GOT3 (cell line): Measurements from ENCODE around the gene DGAT2L6.

Experiments
- DNase-seq: peaks from one replicate; lab custom pipeline; 2025; ENCODE audit warnings: mixed read lengths; lab: John Stamatoyannopoulos, UW

The DGAT2L6 gene

GRCh38 chrX:70176938-70177533 lies at the start of gene DGAT2L6:
DGAT2L6 (plus strand) TSS chrX:70177483; CDS start chrX:70177583, 100 bp downstream.
- no peak for DNase-seq

- no peak for DNase-seq
Measured at GRCh38 chrX:70128071-70128470, 49.2 kb upstream of the DGAT2L6 start.

- no peak for DNase-seq
Measured at GRCh38 chrX:70129816-70130215, 47.5 kb upstream of the DGAT2L6 start.

- no peak for DNase-seq
Measured at GRCh38 chrX:70132224-70132623, 45.1 kb upstream of the DGAT2L6 start.

- no peak for DNase-seq
Measured at GRCh38 chrX:70132877-70133302, 44.4 kb upstream of the DGAT2L6 start.

- peak; percentile 21 for DNase-seq
Measured at GRCh38 chrX:70133303-70134115, 43.8 kb upstream of the DGAT2L6 start, which contains the start of gene IGBP1. IGBP1 (plus strand) TSS chrX:70133447; CDS start chrX:70133948, 501 bp downstream.

- no peak for DNase-seq
Measured at GRCh38 chrX:70134116-70134477, 43.2 kb upstream of the DGAT2L6 start.

- no peak for DNase-seq
Measured at GRCh38 chrX:70138622-70139021, 38.7 kb upstream of the DGAT2L6 start.

GRCh38 chrX:70139736-70140135 lies 37.5 kb upstream of the DGAT2L6 start:
- no peak for DNase-seq

- no peak for DNase-seq
Measured at GRCh38 chrX:70141373-70141772, 35.9 kb upstream of the DGAT2L6 start.

GRCh38 chrX:70166601-70167590 lies 10.4 kb upstream of the DGAT2L6 start:
- DNase-seq = no peak

GRCh38 chrX:70168238-70169188 lies 8.8 kb upstream of the DGAT2L6 start:
- no peak for DNase-seq

GRCh38 chrX:70169281-70169680 lies 8.0 kb upstream of the DGAT2L6 start:
- DNase-seq = no peak

- no peak for DNase-seq
Measured at GRCh38 chrX:70171624-70172023, 5.7 kb upstream of the DGAT2L6 start.

- no peak for DNase-seq
Measured at GRCh38 chrX:70172221-70172620, 5.1 kb upstream of the DGAT2L6 start.

- DNase-seq = no peak
Measured at GRCh38 chrX:70172964-70173363, 4.3 kb upstream of the DGAT2L6 start.

GRCh38 chrX:70174754-70175153 lies 2.5 kb upstream of the DGAT2L6 start:
- DNase-seq = no peak

- DNase-seq = no peak
Measured at GRCh38 chrX:70175338-70175737, 1.9 kb upstream of the DGAT2L6 start.

- DNase-seq = no peak
Measured at GRCh38 chrX:70183091-70183490, 5.8 kb downstream of the DGAT2L6 start.

GRCh38 chrX:70190225-70190624 lies 12.9 kb downstream of the DGAT2L6 start:
- DNase-seq = no peak
